HG02852 (cell line): ENCODE measurements around the gene NDP.
"Not testable (repeated sequence)": the region's sequence is repeated elsewhere in the genome, so short reads cannot be mapped to it uniquely, and the experiment has no call there.

ENCODE experiments used
- ATAC-seq: cut with Tn5 transposase; IDR thresholded peaks from one replicate; pipeline ENCODE4 v1.9.1; 2021; ENCODE audit warnings: mild to moderate bottlenecking, moderate library complexity; ENCODE audit not compliant: unreplicated experiment

Gene NDP

GRCh38 chrX:43971966-43972961, 926 bp downstream of the NDP start:
- no peak for ATAC-seq

- no peak for ATAC-seq
Measured at GRCh38 chrX:43970528-43970927, 2.7 kb downstream of the NDP start.

GRCh38 chrX:43969504-43970501, 3.4 kb downstream of the NDP start:
- ATAC-seq: no peak

GRCh38 chrX:43968359-43968781, 4.8 kb downstream of the NDP start:
- no peak for ATAC-seq

- no peak for ATAC-seq
Measured at GRCh38 chrX:43964936-43965335, 8.3 kb downstream of the NDP start.

- ATAC-seq: no peak
Measured at GRCh38 chrX:43963726-43964125, 9.5 kb downstream of the NDP start.

- ATAC-seq: no peak
Measured at GRCh38 chrX:43962636-43963035, 10.6 kb downstream of the NDP start.

GRCh38 chrX:43961699-43962098, 11.5 kb downstream of the NDP start:
- no peak for ATAC-seq

GRCh38 chrX:43958529-43958928, 14.7 kb downstream of the NDP start:
- ATAC-seq: no peak

- no peak for ATAC-seq
Measured at GRCh38 chrX:43956034-43956433, 17.2 kb downstream of the NDP start.

GRCh38 chrX:43953218-43953617, 20.0 kb downstream of the NDP start:
- ATAC-seq: no peak

GRCh38 chrX:43949669-43950068, 23.5 kb downstream of the NDP start:
- ATAC-seq: no peak

- no peak for ATAC-seq
Measured at GRCh38 chrX:43940816-43941474, 32.2 kb downstream of the NDP start.

- ATAC-seq: no peak
Measured at GRCh38 chrX:43939187-43939926, 33.8 kb downstream of the NDP start.

GRCh38 chrX:43922032-43922431, 51.2 kb downstream of the NDP start:
- not testable (repeated sequence) for ATAC-seq

- not testable (repeated sequence) for ATAC-seq
Measured at GRCh38 chrX:43910772-43911171, 62.4 kb downstream of the NDP start.

- ATAC-seq: no peak
Measured at GRCh38 chrX:43910012-43910411, 63.2 kb downstream of the NDP start.

- ATAC-seq: no peak
Measured at GRCh38 chrX:43909141-43909540, 64.0 kb downstream of the NDP start.

- ATAC-seq: no peak
Measured at GRCh38 chrX:43899878-43900815, 73.0 kb downstream of the NDP start.
